ENCODE measurements around the gene QSER1. TPM values are rescaled to one million over a fixed set of nuclear protein-coding genes. Genes with fewer than 3 reads are reported as not detected.
"Not testable (repeated sequence)": the region's sequence is repeated elsewhere in the genome, so short reads cannot be mapped to it uniquely, and the experiment has no call there.

QSER1 gene
- total RNA-seq, 1 experiment from 2014 or later = 54.8 TPM

- BruUV-seq (replicated peaks) = no TSS peak
- no peaks in the 10 kb centered on the region for H3K27me3 Mint-ChIP-seq (ENCODE audit: unreplicated experiment)
- no peak overlapping the region for H3K4me3 Mint-ChIP-seq (ENCODE audit: low read depth, unreplicated experiment)
- H3K9me3 Mint-ChIP-seq (ENCODE audit: low read depth, unreplicated experiment) = no peaks in the 10 kb centered on the region
- intact Hi-C loops (cut with micrococcal nuclease; ENCODE audit: unreplicated experiment) = no loop called here
- DNase-seq = no peak
- H3K36me3 Mint-ChIP-seq (ENCODE audit: insufficient read depth, unreplicated experiment) = no peaks in the 10 kb centered on the region
- H3K27ac Mint-ChIP-seq (ENCODE audit: unreplicated experiment) = no peak overlapping the region
- TF ChIP-seq CTCF (IDR thresholded peaks at IDR 0.05; ENCODE audit: unreplicated experiment) = no peak
- H3K4me1 Mint-ChIP-seq (ENCODE audit: low read depth, unreplicated experiment) = peaks cover 8% of the 10 kb centered on the region
- CTCF ChIA-PET = no interaction called here
Observed at GRCh38 chr11:32885556-32885955, 7.1 kb upstream of the QSER1 start.

GRCh38 chr11:32886180-32886579, 6.4 kb upstream of the QSER1 start:
- Mint-ChIP-seq H3K4me1 (ENCODE audit: low read depth, unreplicated experiment) (peaks cover 8% of the 10 kb centered on the region), H3K4me3 (ENCODE audit: low read depth, unreplicated experiment) (no peak overlapping the region), H3K36me3 (ENCODE audit: insufficient read depth, unreplicated experiment) (no peaks in the 10 kb centered on the region), H3K27me3 (ENCODE audit: unreplicated experiment) (no peaks in the 10 kb centered on the region), H3K9me3 (ENCODE audit: low read depth, unreplicated experiment) (no peaks in the 10 kb centered on the region), H3K27ac (ENCODE audit: unreplicated experiment) (no peak overlapping the region)
- no peak for TF ChIP-seq CTCF (IDR thresholded peaks at IDR 0.05; ENCODE audit: unreplicated experiment)
- intact Hi-C loops (cut with micrococcal nuclease; ENCODE audit: unreplicated experiment) = no loop called here
- CTCF ChIA-PET = no interaction called here
- DNase-seq = no peak
- no TSS peak for BruUV-seq (replicated peaks)

GRCh38 chr11:32887707-32888383, 4.8 kb upstream of the QSER1 start:
- H3K27ac Mint-ChIP-seq (ENCODE audit: unreplicated experiment); intact Hi-C loops (cut with micrococcal nuclease; ENCODE audit: unreplicated experiment); DNase-seq; H3K9me3 Mint-ChIP-seq (ENCODE audit: low read depth, unreplicated experiment); H3K4me3 Mint-ChIP-seq (ENCODE audit: low read depth, unreplicated experiment); H3K27me3 Mint-ChIP-seq (ENCODE audit: unreplicated experiment); H3K4me1 Mint-ChIP-seq (ENCODE audit: low read depth, unreplicated experiment); BruUV-seq (replicated peaks); CTCF ChIA-PET: not testable (repeated sequence)
- H3K36me3 Mint-ChIP-seq (ENCODE audit: insufficient read depth, unreplicated experiment) = peaks cover 12% of the 10 kb centered on the region

- DNase-seq; intact Hi-C loops (cut with micrococcal nuclease; ENCODE audit: unreplicated experiment); H3K4me3 Mint-ChIP-seq (ENCODE audit: low read depth, unreplicated experiment); BruUV-seq (replicated peaks); H3K4me1 Mint-ChIP-seq (ENCODE audit: low read depth, unreplicated experiment); H3K27me3 Mint-ChIP-seq (ENCODE audit: unreplicated experiment); H3K9me3 Mint-ChIP-seq (ENCODE audit: low read depth, unreplicated experiment); H3K27ac Mint-ChIP-seq (ENCODE audit: unreplicated experiment); CTCF ChIA-PET: not testable (repeated sequence)
- peaks cover 15% of the 10 kb centered on the region for H3K36me3 Mint-ChIP-seq (ENCODE audit: insufficient read depth, unreplicated experiment)
Observed at GRCh38 chr11:32888384-32888710, 4.3 kb upstream of the QSER1 start.

- no peak overlapping the region for H3K27ac Mint-ChIP-seq (ENCODE audit: unreplicated experiment)
- H3K27me3 Mint-ChIP-seq (ENCODE audit: unreplicated experiment) = no peaks in the 10 kb centered on the region
Observed at GRCh38 chr11:32888805-32889204, 3.8 kb upstream of the QSER1 start.

More at GRCh38 chr11:32888805-32889204, 3.8 kb upstream of the QSER1 start:
- Mint-ChIP-seq H3K4me1 (ENCODE audit: low read depth, unreplicated experiment) (peaks cover 8% of the 10 kb centered on the region), H3K9me3 (ENCODE audit: low read depth, unreplicated experiment) (no peaks in the 10 kb centered on the region), H3K4me3 (ENCODE audit: low read depth, unreplicated experiment) (no peak overlapping the region), H3K36me3 (ENCODE audit: insufficient read depth, unreplicated experiment) (peaks cover 19% of the 10 kb centered on the region)
- CTCF ChIA-PET = no interaction called here
- no peak for DNase-seq
- BruUV-seq (replicated peaks) = no TSS peak
- TF ChIP-seq CTCF (IDR thresholded peaks at IDR 0.05; ENCODE audit: unreplicated experiment) = no peak
- intact Hi-C loops (cut with micrococcal nuclease; ENCODE audit: unreplicated experiment) = no loop called here
